Measurements from ENCODE around the gene CCNF. TPM values are rescaled to one million over a fixed set of nuclear protein-coding genes. Genes with fewer than 3 reads are reported as not detected.

Gene CCNF
- polyA plus RNA-seq, 3 donors: 0.34 to 0.97 (median 0.68) TPM

DNA sequence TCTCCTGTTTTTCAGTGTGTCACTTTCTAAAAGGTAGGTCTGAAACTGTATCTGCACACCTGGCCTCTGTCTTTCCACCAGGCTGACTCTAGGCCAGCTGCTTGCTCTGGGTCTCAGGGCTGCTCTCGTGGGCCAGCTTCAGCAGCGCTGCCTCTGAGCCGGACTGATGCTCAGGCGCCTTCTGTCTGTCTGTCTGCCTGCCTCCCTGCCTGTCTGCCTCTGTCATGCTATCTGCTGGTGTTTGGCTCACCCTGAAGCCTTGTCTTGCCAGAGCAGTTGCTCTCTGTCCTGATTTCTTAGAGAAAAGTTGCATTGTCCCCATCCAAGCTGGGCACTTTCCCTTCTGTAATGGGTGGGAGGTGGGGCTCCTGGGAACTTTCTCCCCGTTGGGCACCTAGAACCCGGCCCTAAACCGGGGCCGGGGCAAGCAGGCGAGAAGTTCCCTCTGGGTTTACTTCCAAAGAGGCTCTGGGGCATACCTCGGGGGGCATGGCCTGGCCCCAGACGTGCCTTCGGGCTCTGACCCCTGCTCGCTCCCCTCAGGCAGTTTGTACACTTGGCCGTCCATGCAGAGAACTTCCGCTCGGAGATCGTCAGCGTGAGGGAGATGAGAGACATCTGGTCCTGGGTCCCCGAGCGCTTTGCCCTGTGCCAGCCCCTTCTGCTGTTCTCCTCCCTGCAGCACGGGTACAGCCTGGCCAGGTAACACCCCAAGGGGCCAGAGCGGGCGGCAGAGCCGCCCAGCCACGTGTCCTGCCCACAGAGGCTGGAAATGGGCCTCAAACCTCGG, 68.6 kb downstream of the CCNF start:
- Histone ChIP-seq H3K9me3 (replicated peaks in 1 of 2; ENCODE audit: control insufficient read depth in 1 of 2, insufficient read depth in 1 of 2, low read length in 2 of 2) (no peaks in the 10 kb centered on the region), H3K4me2 (replicated peaks; ENCODE audit: extremely low read depth, low read length, poor library complexity, severe bottlenecking) (no peak overlapping the region), H3K4me3 (replicated peaks in 1 of 3; ENCODE audit: low read depth in 2 of 3, low read length in 3 of 3) (no peak overlapping the region), H3K4me1 (ENCODE audit: control insufficient read depth in 1 of 2, insufficient read depth in 2 of 2, low read length in 2 of 2) (peaks cover 24 to 27% of the 10 kb centered on the region in 2 donors), H3K9ac (ENCODE audit: insufficient read depth, low read length, poor library complexity, severe bottlenecking) (no peak overlapping the region), H3K27ac (ENCODE audit: low read depth in 1 of 2, low read length in 2 of 2) (no peak overlapping the region), H4K20me1 (ENCODE audit: insufficient read depth, low read length) (peaks cover 5% of the 10 kb centered on the region), H3K36me3 (replicated peaks in 1 of 2; ENCODE audit: control insufficient read depth in 1 of 2, insufficient read depth in 2 of 2, low read length in 2 of 2) (peaks cover 23 to 34% of the 10 kb centered on the region in 2 donors), H3K79me2 (ENCODE audit: insufficient read depth, low read length) (peaks cover 10% of the 10 kb centered on the region), H2AFZ (ENCODE audit: insufficient read depth, low read depth, low read length, poor library complexity, severe bottlenecking) (no peak overlapping the region), H3K27me3 (ENCODE audit: control insufficient read depth in 2 of 2, insufficient read depth in 2 of 2, low read length in 2 of 2) (no peaks in the 10 kb centered on the region)
- no peak for TF ChIP-seq CTCF (IDR thresholded peaks at IDR 0.05)
- no peak for DNase-seq
- Mint-ChIP-seq H3K27me3 (ENCODE audit: low read depth in 3 of 3) (no peaks in the 10 kb centered on the region), H3K36me3 (peaks cover 23 to 40% of the 10 kb centered on the region in 2 donors), H3K9me3 (peaks cover 0 to 5% (median 2%) of the 10 kb centered on the region in 7 donors), H3K4me3 (no peak overlapping the region), H3K27ac (no peak overlapping the region), H3K4me1 (peaks cover 19% of the 10 kb centered on the region)
- intact Hi-C loops (cut with micrococcal nuclease): no loop called here
- WGBS (ENCODE audit: insufficient coverage): 91% methylated on average over 26 of the region's 26 CpGs

DNA sequence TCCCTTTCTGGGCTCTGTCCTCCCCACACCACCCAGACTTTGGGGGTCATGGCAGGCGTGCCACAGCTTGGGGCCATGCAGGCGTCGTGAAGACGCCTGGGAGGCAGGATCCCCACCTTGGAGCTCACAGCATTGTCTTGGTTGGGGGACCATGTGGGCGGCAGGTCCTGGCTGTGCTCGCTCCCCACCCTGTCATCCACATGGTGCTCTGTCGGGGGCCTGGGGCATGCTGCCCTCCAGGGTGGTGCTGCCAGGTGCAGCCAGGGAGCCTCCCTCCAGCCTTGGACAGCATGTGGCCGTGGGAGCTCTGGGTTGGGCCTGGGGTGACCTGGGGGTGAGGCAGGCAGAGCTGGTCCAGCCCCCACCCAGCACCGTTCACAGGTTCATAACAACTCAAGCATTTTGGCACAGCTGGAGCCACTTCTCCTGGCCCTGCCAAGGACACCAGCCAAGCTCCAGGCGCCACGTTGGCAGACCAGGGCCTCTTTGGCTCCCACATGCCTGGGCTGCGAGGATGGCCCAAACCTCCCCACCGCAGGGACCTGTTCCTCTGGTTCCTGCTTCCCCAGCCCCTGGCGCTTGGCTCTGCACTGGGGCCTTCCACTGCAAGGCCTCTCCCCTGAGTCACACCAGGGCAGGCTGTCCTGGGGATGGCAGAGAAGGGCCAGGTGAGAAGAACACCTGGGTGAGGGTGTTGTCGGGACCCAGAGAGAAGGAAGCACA, 69.4 kb downstream of the CCNF start:
- no peak overlapping the region for H3K9ac ChIP-seq (ENCODE audit: insufficient read depth, low read length, poor library complexity, severe bottlenecking)
- no peak overlapping the region for H3K27ac ChIP-seq (ENCODE audit: low read depth in 1 of 2, low read length in 2 of 2)
- H3K4me2 ChIP-seq (replicated peaks; ENCODE audit: extremely low read depth, low read length, poor library complexity, severe bottlenecking): no peak overlapping the region
- 93% methylated on average over 15 of the region's 15 CpGs for WGBS (ENCODE audit: insufficient coverage)
- no peak overlapping the region for H2AFZ ChIP-seq (ENCODE audit: insufficient read depth, low read depth, low read length, poor library complexity, severe bottlenecking)
- H3K9me3 ChIP-seq (replicated peaks in 1 of 2; ENCODE audit: control insufficient read depth in 1 of 2, insufficient read depth in 1 of 2, low read length in 2 of 2): no peaks in the 10 kb centered on the region
- Mint-ChIP-seq H3K27ac (no peak overlapping the region), H3K27me3 (ENCODE audit: low read depth in 3 of 3) (no peaks in the 10 kb centered on the region), H3K4me1 (peaks cover 21% of the 10 kb centered on the region), H3K4me3 (no peak overlapping the region), H3K9me3 (peaks cover 0 to 5% (median 2%) of the 10 kb centered on the region in 7 donors), H3K36me3 (peaks cover 23 to 40% of the 10 kb centered on the region in 2 donors)
- peaks cover 23 to 34% of the 10 kb centered on the region in 2 donors for H3K36me3 ChIP-seq (replicated peaks in 1 of 2; ENCODE audit: control insufficient read depth in 1 of 2, insufficient read depth in 2 of 2, low read length in 2 of 2)
- DNase-seq: no peak
- no peaks in the 10 kb centered on the region for H3K27me3 ChIP-seq (ENCODE audit: control insufficient read depth in 2 of 2, insufficient read depth in 2 of 2, low read length in 2 of 2)
- intact Hi-C loops (cut with micrococcal nuclease): no loop called here
- H3K79me2 ChIP-seq (ENCODE audit: insufficient read depth, low read length): peaks cover 10% of the 10 kb centered on the region
- no peak overlapping the region for H3K4me3 ChIP-seq (replicated peaks in 1 of 3; ENCODE audit: low read depth in 2 of 3, low read length in 3 of 3)
- peaks cover 5% of the 10 kb centered on the region for H4K20me1 ChIP-seq (ENCODE audit: insufficient read depth, low read length)
- TF ChIP-seq CTCF (IDR thresholded peaks at IDR 0.05): no peak
- peaks cover 32 to 35% of the 10 kb centered on the region in 2 donors for H3K4me1 ChIP-seq (ENCODE audit: control insufficient read depth in 1 of 2, insufficient read depth in 2 of 2, low read length in 2 of 2)

Measured in CD14-positive monocyte (primary cell).